ENCODE data around the gene TAS1R1. TPM values are rescaled to one million over a fixed set of nuclear protein-coding genes. Genes with fewer than 3 reads are reported as not detected.

Gene TAS1R1
- total RNA-seq, 4 donors from 2014 or later = not detected

DNA sequence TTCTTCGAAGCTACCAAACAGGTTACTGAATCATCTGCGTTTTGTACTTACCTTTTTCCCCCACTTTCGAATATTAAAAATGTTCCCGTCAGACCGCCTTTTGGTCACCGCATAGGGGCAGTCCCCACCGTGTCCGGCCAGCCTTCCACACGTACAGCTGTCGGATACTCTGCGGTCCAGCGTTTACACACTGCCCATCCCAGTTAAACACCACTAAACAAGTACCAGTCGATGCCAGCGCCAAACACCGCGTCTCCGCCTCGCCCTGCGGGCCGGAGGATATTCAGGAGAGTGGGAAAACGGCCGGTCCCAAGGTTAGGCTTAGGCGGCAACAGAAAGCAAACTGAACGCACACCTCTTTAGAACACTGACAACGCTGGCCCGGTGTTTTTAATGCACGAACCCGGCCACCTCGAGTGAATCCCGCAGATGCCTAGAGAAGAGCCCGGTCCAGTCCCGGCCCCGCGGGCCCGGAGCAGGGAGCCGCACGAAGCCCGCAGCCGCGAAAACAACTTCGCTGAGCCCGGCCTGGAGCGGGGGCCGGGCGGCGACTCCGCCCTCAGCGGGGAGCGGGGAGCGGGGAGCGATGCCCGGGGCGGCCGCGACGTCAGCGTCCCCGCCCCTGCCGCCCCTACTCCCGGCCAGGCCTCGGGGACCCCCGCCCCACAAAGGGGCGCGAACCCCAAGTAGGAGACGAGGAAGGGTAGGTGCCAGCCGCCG lies 57.7 kb downstream of the TAS1R1 start:
- H3K27ac ChIP-seq = peak overlapping the region; percentile 94
- H3K36me3 ChIP-seq = no peaks in the 10 kb centered on the region
- DNase-seq = no peak
- peak overlapping the region; percentile 70 to 77 for H3K4me3 ChIP-seq
- H3K9me3 ChIP-seq = no peaks in the 10 kb centered on the region
- H3K4me1 ChIP-seq = no peaks in the 10 kb centered on the region
- no peak for TF ChIP-seq CTCF (IDR thresholded peaks at IDR 0.05)
- TF ChIP-seq POLR2A (IDR thresholded peaks at IDR 0.05) = peak; percentile 20 to 36
- H3K27me3 ChIP-seq = no peaks in the 10 kb centered on the region
- intact Hi-C loops (cut with DNase I; ENCODE audit: low total_unique reads) = no loop called here

GRCh38 chr1:6613361-6614018 lies 58.4 kb downstream of the TAS1R1 start, which contains the start of gene PHF13:
Gene PHF13 (plus strand): TSS chr1:6613731. CDS start chr1:6614067, 336 bp downstream.
- Histone ChIP-seq H3K4me1 (no peaks in the 10 kb centered on the region), H3K4me3 (peak within 1 kb of the TSS; percentile 70 to 89), H3K36me3 (no peaks in the 10 kb centered on the region), H3K27ac (peak within 1 kb of the TSS; percentile 94 to 96), H3K9me3 (no peaks in the 10 kb centered on the region), H3K27me3 (no peaks in the 10 kb centered on the region)
- intact Hi-C loops (cut with DNase I; ENCODE audit: low total_unique reads) = no loop called here
- DNase-seq = peak; percentile 99 to 100
- TF ChIP-seq POLR2A (IDR thresholded peaks at IDR 0.05) (peak; percentile 64 to 69), CTCF (IDR thresholded peaks at IDR 0.05) (no peak)

DNA sequence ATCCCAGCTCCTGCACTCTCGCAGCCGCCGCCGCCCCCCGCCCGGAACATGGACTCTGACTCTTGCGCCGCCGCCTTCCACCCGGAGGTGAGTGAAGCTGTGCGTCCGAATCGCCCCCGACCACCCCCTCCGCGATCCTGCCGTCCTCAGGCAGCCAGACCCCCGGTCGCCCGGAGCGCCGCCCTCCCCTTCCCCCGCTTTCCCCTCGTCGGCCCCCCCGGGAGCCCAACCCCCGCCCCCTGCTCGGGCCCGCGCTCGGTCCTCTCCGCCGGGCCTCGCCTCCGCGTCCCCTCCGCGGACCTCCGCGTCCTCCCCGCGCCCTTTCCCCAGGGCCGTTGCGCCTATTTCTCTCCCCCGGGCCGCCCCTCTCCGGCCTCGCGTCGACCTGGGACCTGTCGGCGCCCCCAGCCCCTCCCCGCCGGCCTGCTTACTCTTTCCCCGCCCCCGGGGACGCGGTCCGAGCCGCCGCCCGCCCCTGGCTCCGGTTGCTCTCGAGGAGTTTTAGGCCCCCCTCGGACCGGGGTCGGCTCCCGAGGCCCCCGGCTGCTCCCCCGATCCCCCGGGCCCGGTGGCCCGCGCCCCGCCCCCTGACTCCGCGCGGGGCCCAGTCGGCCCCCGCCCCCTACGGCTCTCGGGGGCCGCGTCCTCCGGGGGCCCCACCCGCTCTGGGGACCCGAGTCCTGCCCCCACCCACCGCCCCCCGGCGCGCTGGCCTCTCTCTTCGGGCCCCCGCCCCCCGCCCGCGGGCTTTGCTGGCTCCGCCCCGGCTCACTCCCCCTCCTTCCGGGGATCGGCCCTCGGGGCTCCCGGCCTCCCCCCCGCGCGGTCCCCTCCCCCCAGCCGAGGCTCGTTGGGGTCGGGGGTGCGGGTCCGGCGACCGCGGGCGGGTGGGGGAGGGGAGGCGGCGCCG lies 59.2 kb downstream of the TAS1R1 start:
- TF ChIP-seq POLR2A (IDR thresholded peaks at IDR 0.05) (no peak), CTCF (IDR thresholded peaks at IDR 0.05) (no peak)
- no peaks in the 10 kb centered on the region for H3K36me3 ChIP-seq
- no peaks in the 10 kb centered on the region for H3K4me1 ChIP-seq
- peak overlapping the region; percentile 66 to 89 for H3K4me3 ChIP-seq
- peak; percentile 69 to 70 for DNase-seq
- H3K27ac ChIP-seq = peak overlapping the region; percentile 85 to 96
- no peaks in the 10 kb centered on the region for H3K9me3 ChIP-seq
- intact Hi-C loops (cut with DNase I; ENCODE audit: low total_unique reads) = no loop called here
- H3K27me3 ChIP-seq = no peaks in the 10 kb centered on the region

DNA sequence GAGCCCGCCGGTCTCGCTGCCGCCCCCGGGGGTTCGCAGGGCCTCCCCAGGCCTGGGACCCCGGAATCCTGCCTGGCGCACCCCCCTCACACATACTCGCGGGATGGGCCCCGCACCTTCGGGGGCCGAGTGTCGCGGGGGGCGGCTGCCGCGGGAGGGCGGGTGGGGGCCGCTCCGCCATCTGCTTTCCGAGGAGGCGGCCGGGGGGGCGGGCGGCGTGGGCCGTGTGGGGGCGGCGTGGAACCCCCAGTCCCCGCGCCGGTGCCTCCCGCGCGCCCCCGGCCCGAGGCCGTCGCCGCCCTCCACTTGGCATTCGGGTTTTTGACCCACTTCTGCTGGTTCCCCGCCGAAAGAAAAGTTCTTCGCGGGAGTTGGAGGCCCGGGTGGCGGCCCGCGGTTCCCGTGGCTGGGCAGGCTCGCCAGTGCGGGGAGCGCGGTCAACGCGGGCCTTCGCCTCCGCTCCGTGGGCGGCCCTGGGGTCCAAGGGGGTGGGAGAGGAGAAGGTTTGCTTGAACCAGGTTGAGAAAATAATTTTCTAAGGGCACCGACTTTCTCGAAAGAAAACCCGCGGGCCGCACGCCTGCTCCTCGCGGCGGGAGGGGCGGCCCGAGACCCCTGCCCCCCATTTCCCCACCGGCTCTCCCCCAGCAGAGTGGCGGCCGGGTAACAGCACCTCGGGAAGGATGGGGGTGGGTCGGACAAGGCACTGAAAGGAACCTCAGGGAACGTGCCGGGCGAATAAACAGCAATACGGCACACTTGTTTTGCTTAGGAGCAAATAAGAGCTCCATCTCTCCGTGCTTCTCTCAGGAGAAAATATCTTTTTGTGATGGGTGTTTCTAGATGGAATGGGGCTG lies 60.0 kb downstream of the TAS1R1 start:
- peak in 1 of 2 donors; percentile 43 for DNase-seq
- Histone ChIP-seq H3K36me3 (no peaks in the 10 kb centered on the region), H3K9me3 (no peaks in the 10 kb centered on the region), H3K27me3 (no peaks in the 10 kb centered on the region), H3K4me1 (no peaks in the 10 kb centered on the region), H3K4me3 (peak overlapping the region; percentile 66 to 89), H3K27ac (peak overlapping the region; percentile 85 to 96)
- no peak for TF ChIP-seq CTCF (IDR thresholded peaks at IDR 0.05)
- TF ChIP-seq POLR2A (IDR thresholded peaks at IDR 0.05) = no peak
- intact Hi-C loops (cut with DNase I; ENCODE audit: low total_unique reads) = no loop called here
